Trophoblast cell (in vitro differentiated cells and primary cell): ENCODE results near the gene DIAPH3.

Experiments used
- DNase-seq, 2 donors: peaks; one replicate each; pipeline ENCODE4 v3.0.0-alpha.2; 2016
- H2AFZ ChIP-seq: 2 replicates; pipeline ENCODE4 v1.6.1; 2013; ENCODE audit warnings: low read length, moderate library complexity, mild to moderate bottlenecking; ENCODE audit not compliant: insufficient read depth, poor library complexity
- H2AK5ac ChIP-seq: 2 replicates; pipeline ENCODE4 v1.6.1; 2013; ENCODE audit warnings: mild to moderate bottlenecking, low read length
- H2BK120ac ChIP-seq: 2 replicates; pipeline ENCODE4 v1.6.1; 2013; ENCODE audit warnings: low read length, mild to moderate bottlenecking, moderate library complexity; ENCODE audit not compliant: insufficient read depth, poor library complexity
- H2BK12ac ChIP-seq: 2 replicates; pipeline ENCODE4 v1.6.1; 2013; ENCODE audit warnings: mild to moderate bottlenecking, low read length, moderate library complexity
- H2BK5ac ChIP-seq: 2 replicates; pipeline ENCODE4 v1.6.1; 2013; ENCODE audit warnings: low read length, low read depth, moderate library complexity, mild to moderate bottlenecking; ENCODE audit not compliant: poor library complexity
- H3K14ac ChIP-seq: 2 replicates; pipeline ENCODE4 v1.6.1; 2013; ENCODE audit warnings: mild to moderate bottlenecking, low read length
- H3K18ac ChIP-seq: 2 replicates; pipeline ENCODE4 v1.6.1; 2013; ENCODE audit warnings: mild to moderate bottlenecking, low read length
- H3K23ac ChIP-seq: 2 replicates; pipeline ENCODE4 v1.6.1; 2013; ENCODE audit warnings: low read length
- H3K27ac ChIP-seq: 2 replicates; pipeline ENCODE4 v1.5.1; 2013; ENCODE audit warnings: low read depth, mild to moderate bottlenecking, inconsistent platforms, low read length, moderate library complexity
- H3K27me3 ChIP-seq: 2 replicates; pipeline ENCODE4 v1.6.1; 2013; ENCODE audit warnings: inconsistent platforms, mild to moderate bottlenecking, low read length, moderate library complexity; ENCODE audit not compliant: insufficient read depth
- H3K36me3 ChIP-seq, 2 experiments: 1 replicate in 1 of 2; 2 replicates in 1 of 2; pipeline ENCODE4 v1.6.1; 2013; ENCODE audit warnings: low read length in 2 of 2, mild to moderate bottlenecking in 2 of 2, moderate library complexity in 1 of 2; ENCODE audit not compliant: insufficient read depth in 2 of 2, control insufficient read depth in 1 of 2
- H3K4ac ChIP-seq: 2 replicates; pipeline ENCODE4 v1.6.1; 2013; ENCODE audit warnings: low read depth, mild to moderate bottlenecking, low read length, moderate library complexity
- H3K4me1 ChIP-seq, 2 experiments: 1 replicate in 1 of 2; 2 replicates in 1 of 2; pipeline ENCODE4 v1.6.1; 2013; ENCODE audit warnings: low read length in 2 of 2, mild to moderate bottlenecking in 2 of 2, moderate library complexity in 1 of 2; ENCODE audit not compliant: insufficient read depth in 2 of 2, control insufficient read depth in 1 of 2
- H3K4me2 ChIP-seq: 2 replicates; pipeline ENCODE4 v1.6.1; 2013; ENCODE audit warnings: inconsistent platforms, mild to moderate bottlenecking, low read length, moderate library complexity
- H3K4me3 ChIP-seq: 2 replicates; pipeline ENCODE4 v1.5.1; 2013; ENCODE audit warnings: mild to moderate bottlenecking, low read depth, low read length, inconsistent platforms
- H3K79me1 ChIP-seq: one replicate; pipeline ENCODE4 v1.6.1; 2013; ENCODE audit warnings: low read length
- H3K79me2 ChIP-seq: 2 replicates; pipeline ENCODE4 v1.6.1; 2013; ENCODE audit warnings: low read length, mild to moderate bottlenecking; ENCODE audit not compliant: control insufficient read depth, insufficient read depth, poor library complexity
- H3K9ac ChIP-seq: 2 replicates; pipeline ENCODE4 v1.6.1; 2013; ENCODE audit warnings: mild to moderate bottlenecking, low read length
- H3K9me3 ChIP-seq: 2 replicates; pipeline ENCODE4 v1.6.1; 2013; ENCODE audit warnings: low read depth, mild to moderate bottlenecking, control low read depth, inconsistent platforms, low read length; ENCODE audit not compliant: insufficient read depth
- H4K12ac ChIP-seq: 2 replicates; pipeline ENCODE4 v1.6.1; 2013; ENCODE audit warnings: low read depth, mild to moderate bottlenecking, low read length, moderate library complexity
- H4K8ac ChIP-seq: 2 replicates; pipeline ENCODE4 v1.6.1; 2013; ENCODE audit warnings: low read depth, mild to moderate bottlenecking, low read length, moderate library complexity
- H4K91ac ChIP-seq: one replicate; pipeline ENCODE4 v1.6.1; 2013; ENCODE audit warnings: low read depth, mild to moderate bottlenecking, low read length, moderate library complexity
- WGBS: extraction: QIAGEN DNeasy Blood & Tissue Kit; methylation state at CpG from one replicate; pipeline ENCODE4 v1.1.7; 2013; ENCODE audit warnings: missing lambda C conversion rate; ENCODE audit not compliant: insufficient read length, insufficient coverage; ENCODE audit errors: extremely low coverage; 5-methylcytosine and 5-hydroxymethylcytosine counted together

Gene DIAPH3

GRCh38 chr13:60182907-60183306 lies 19.2 kb upstream of the DIAPH3 start:
- no peak overlapping the region for H4K91ac ChIP-seq
- H2AK5ac ChIP-seq: no peak overlapping the region
- no peak overlapping the region for H3K27ac ChIP-seq
- no CpG with 5 or more reads among the region's 1 CpG for WGBS
- no peak overlapping the region for H3K23ac ChIP-seq
- H3K4ac ChIP-seq: no peak overlapping the region
- no peak for DNase-seq
- H3K4me1 ChIP-seq: no peaks in the 10 kb centered on the region
- H2BK5ac ChIP-seq: no peak overlapping the region
- no peak overlapping the region for H3K9ac ChIP-seq
- H3K27me3 ChIP-seq: no peaks in the 10 kb centered on the region
- H3K14ac ChIP-seq: no peak overlapping the region
- H4K8ac ChIP-seq: no peak overlapping the region
- no peak overlapping the region for H2BK12ac ChIP-seq
- H2AFZ ChIP-seq: no peak overlapping the region
- H3K18ac ChIP-seq: no peak overlapping the region
- H3K36me3 ChIP-seq: no peaks in the 10 kb centered on the region
- H3K4me3 ChIP-seq: no peak overlapping the region
- no peaks in the 10 kb centered on the region for H3K9me3 ChIP-seq
- no peak overlapping the region for H2BK120ac ChIP-seq
- no peaks in the 10 kb centered on the region for H3K79me2 ChIP-seq
- H3K4me2 ChIP-seq: no peak overlapping the region
- no peak overlapping the region for H4K12ac ChIP-seq
- no peaks in the 10 kb centered on the region for H3K79me1 ChIP-seq

- H3K23ac ChIP-seq: no peak overlapping the region
- H3K14ac ChIP-seq: no peak overlapping the region
- no peak overlapping the region for H3K27ac ChIP-seq
- H4K8ac ChIP-seq: no peak overlapping the region
- no peak overlapping the region for H2BK12ac ChIP-seq
- H3K4ac ChIP-seq: no peak overlapping the region
- H3K4me1 ChIP-seq: no peaks in the 10 kb centered on the region
- H4K91ac ChIP-seq: no peak overlapping the region
- H3K4me2 ChIP-seq: no peak overlapping the region
- no peaks in the 10 kb centered on the region for H3K79me1 ChIP-seq
- H2AK5ac ChIP-seq: no peak overlapping the region
- H3K27me3 ChIP-seq: no peaks in the 10 kb centered on the region
- H3K79me2 ChIP-seq: no peaks in the 10 kb centered on the region
- no peak overlapping the region for H3K18ac ChIP-seq
- H2AFZ ChIP-seq: no peak overlapping the region
- no peak overlapping the region for H3K9ac ChIP-seq
- DNase-seq: no peak
- no peak overlapping the region for H4K12ac ChIP-seq
- H3K9me3 ChIP-seq: no peaks in the 10 kb centered on the region
- H2BK120ac ChIP-seq: no peak overlapping the region
- no peak overlapping the region for H3K4me3 ChIP-seq
- no CpG with 5 or more reads among the region's 1 CpG for WGBS
- H3K36me3 ChIP-seq: no peaks in the 10 kb centered on the region
- no peak overlapping the region for H2BK5ac ChIP-seq
These were observed 14.6 kb upstream of the DIAPH3 start for GRCh38 chr13:60178327-60178726.

- no peaks in the 10 kb centered on the region for H3K79me1 ChIP-seq
- no peak overlapping the region for H2BK120ac ChIP-seq
- H4K8ac ChIP-seq: no peak overlapping the region
- H3K18ac ChIP-seq: no peak overlapping the region
- H3K4me1 ChIP-seq: no peaks in the 10 kb centered on the region
- no peak overlapping the region for H2AFZ ChIP-seq
- no peak overlapping the region for H3K27ac ChIP-seq
- H3K27me3 ChIP-seq: no peaks in the 10 kb centered on the region
- H3K79me2 ChIP-seq: no peaks in the 10 kb centered on the region
- no peak overlapping the region for H3K4ac ChIP-seq
- no peaks in the 10 kb centered on the region for H3K36me3 ChIP-seq
- H3K4me3 ChIP-seq: no peak overlapping the region
- no peak overlapping the region for H3K23ac ChIP-seq
- WGBS: no CpG with 5 or more reads among the region's 5 CpGs
- no peaks in the 10 kb centered on the region for H3K9me3 ChIP-seq
- no peak overlapping the region for H4K91ac ChIP-seq
- H3K4me2 ChIP-seq: no peak overlapping the region
- H2BK5ac ChIP-seq: no peak overlapping the region
- H3K14ac ChIP-seq: no peak overlapping the region
- no peak for DNase-seq
- no peak overlapping the region for H2AK5ac ChIP-seq
- no peak overlapping the region for H2BK12ac ChIP-seq
- H3K9ac ChIP-seq: no peak overlapping the region
- H4K12ac ChIP-seq: no peak overlapping the region
These were observed 11.8 kb upstream of the DIAPH3 start for GRCh38 chr13:60175571-60175970.

GRCh38 chr13:60174113-60174512 lies 10.4 kb upstream of the DIAPH3 start:
- Histone ChIP-seq H3K18ac (no peak overlapping the region), H2BK120ac (no peak overlapping the region), H3K14ac (no peak overlapping the region), H4K12ac (no peak overlapping the region), H4K91ac (no peak overlapping the region), H2BK5ac (no peak overlapping the region), H2BK12ac (no peak overlapping the region), H3K79me2 (no peaks in the 10 kb centered on the region), H3K4me2 (no peak overlapping the region), H2AFZ (no peak overlapping the region), H3K27me3 (no peaks in the 10 kb centered on the region), H3K23ac (no peak overlapping the region), H3K4me3 (no peak overlapping the region), H4K8ac (no peak overlapping the region), H3K36me3 (no peaks in the 10 kb centered on the region), H3K9ac (no peak overlapping the region), H3K4ac (no peak overlapping the region), H3K9me3 (no peaks in the 10 kb centered on the region), H3K4me1 (no peaks in the 10 kb centered on the region), H2AK5ac (no peak overlapping the region), H3K27ac (no peak overlapping the region), H3K79me1 (no peaks in the 10 kb centered on the region)
- DNase-seq: no peak
- WGBS: 100% methylated on average over 1 of the region's 5 CpGs
